Epithelial cell of esophagus (primary cell): Measurements from ENCODE around the gene TSACC.
A peak's percentile ranks its signal among the peaks of the same experiment; 100 is the strongest.

Source experiments
- DNase-seq: peaks from one replicate; pipeline ENCODE4 v3.0.0; 2010; ENCODE audit warnings: low read depth
- H3K4me3 ChIP-seq: 2 replicates; pipeline ENCODE4 v1.5.1; 2011; ENCODE audit warnings: mild to moderate bottlenecking, low read length, control low read depth
- CTCF ChIP-seq: IDR thresholded peaks from 2 replicates; pipeline ENCODE4 v1.5.1; 2011; ENCODE audit warnings: low read depth, mild to moderate bottlenecking, low read length, control low read depth, inconsistent platforms; ENCODE audit not compliant: insufficient read depth; ENCODE audit errors: missing control alignments

Gene TSACC

GRCh38 chr1:156393095-156393494 is 54.8 kb downstream of the TSACC start:
- no peak for TF ChIP-seq CTCF
- no peak overlapping the region for H3K4me3 ChIP-seq
- no peak for DNase-seq

- DNase-seq, result no peak
- no peak for TF ChIP-seq CTCF
- H3K4me3 ChIP-seq, result no peak overlapping the region
These were observed 55.8 kb downstream of the TSACC start for GRCh38 chr1:156394082-156394481.

GRCh38 chr1:156394835-156395461 is 56.6 kb downstream of the TSACC start:
- peak; percentile 18 for DNase-seq
- TF ChIP-seq CTCF, result no peak
- H3K4me3 ChIP-seq, result no peak overlapping the region
